ACHN (cell line): ENCODE results near the gene UBA3.

Source experiments
- DNase-seq: peaks from one replicate; pipeline ENCODE4 v3.0.0-alpha.2; 2015
- in situ Hi-C: cut with HindIII; loops from 2 replicates; pipeline ENCODE4 v1.10.0; 2017; ENCODE audit warnings: low sequenced_read_pairs, low pct_ligation_motif_present, low pct_unique_long_range_greater_than_20kb

Gene UBA3

GRCh38 chr3:69020857-69021256 lies 59.3 kb downstream of the UBA3 start:
- DNase-seq: no peak
- in situ Hi-C loops: no loop called here

GRCh38 chr3:69020424-69020823 lies 59.7 kb downstream of the UBA3 start:
- DNase-seq: peak; percentile 21
- in situ Hi-C loops: no loop called here

DNA sequence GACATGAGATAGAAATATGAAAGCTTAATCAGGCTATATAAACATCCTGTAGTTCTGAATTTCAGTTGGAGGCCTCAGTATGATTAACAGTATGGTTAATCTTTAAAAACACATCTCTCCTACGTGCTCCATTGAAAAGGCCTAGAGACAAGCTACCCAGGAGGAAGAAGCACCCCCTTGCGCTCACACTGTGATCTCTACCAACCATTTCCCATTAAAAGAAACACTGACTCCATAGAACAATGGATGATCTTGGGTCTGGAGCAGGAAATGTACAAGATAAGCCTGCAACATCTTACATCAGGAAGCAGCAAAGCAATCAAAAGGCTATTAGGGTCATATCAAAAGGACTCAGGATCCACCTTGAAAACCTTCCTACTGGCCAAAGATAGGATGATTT lies 63.3 kb downstream of the UBA3 start:
- in situ Hi-C loops: no loop called here
- peak; percentile 42 for DNase-seq

DNA sequence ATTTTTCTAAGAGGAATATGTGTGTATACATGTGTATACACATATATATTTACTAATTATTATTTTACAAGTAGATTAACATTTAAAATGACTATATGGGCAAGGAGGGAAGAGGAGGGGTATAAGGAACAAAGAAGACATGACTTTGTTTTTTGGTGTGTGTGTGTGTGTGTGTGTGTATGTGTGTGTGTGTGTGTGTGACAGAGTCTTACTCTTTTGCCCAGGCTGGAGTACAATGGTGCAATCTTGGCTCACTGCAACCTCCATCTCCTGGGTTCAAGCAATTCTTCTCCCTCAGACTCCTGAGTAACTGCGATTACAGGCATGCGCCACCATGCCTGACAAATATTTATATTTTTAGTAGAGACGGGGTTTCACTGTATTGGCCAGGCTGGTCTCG lies 64.1 kb downstream of the UBA3 start:
- in situ Hi-C loops: no loop called here
- no peak for DNase-seq

- DNase-seq: peak; percentile 24
- in situ Hi-C loops: no loop called here
Measured at GRCh38 chr3:69014022-69014580, 66.1 kb downstream of the UBA3 start.

DNA sequence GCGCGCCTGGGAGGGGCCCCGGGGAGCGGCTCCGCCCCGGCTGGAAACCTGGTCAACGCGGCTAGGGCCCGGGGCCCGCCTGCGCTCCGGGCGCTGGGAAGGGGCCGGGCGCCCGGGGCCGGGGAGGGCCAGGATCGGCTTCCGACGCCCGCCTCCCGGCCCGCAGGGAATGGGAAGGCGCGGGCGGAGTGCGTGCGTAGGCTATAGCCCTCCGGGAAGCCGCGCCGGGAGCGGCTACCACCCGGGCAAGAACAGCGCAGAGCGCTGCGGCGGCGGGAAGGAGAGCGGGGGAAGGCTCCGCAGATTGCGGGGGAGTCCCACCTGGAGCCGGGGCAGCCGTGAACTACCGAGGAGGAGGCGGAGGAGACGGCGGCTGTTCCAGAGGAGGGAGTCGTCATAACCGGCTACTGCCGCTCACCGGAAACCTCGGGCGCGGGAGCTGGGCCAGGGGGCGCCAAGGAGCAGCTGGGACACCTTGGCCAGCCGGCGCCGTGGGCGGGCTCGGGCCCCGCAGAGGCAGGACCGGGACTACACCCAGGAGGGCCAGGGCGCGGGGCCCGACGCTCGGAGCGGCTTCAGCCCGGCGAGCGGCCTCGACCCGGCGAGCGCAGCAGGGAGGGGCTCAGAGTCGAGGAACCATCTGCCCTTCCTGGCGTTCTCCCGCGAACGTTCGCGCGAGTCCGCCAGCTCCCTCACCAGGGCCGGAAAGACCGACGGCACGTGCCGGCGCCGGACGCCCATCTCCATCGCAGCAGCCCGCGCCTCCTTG lies 66.7 kb downstream of the UBA3 start, which contains the start of gene EOGT:
Gene EOGT (minus strand): TSS at position 432 of the 769 bp plus-strand sequence. CDS start 3,838 bp downstream, outside the sequence.
- DNase-seq: peak; percentile 85
- in situ Hi-C loops: no loop called here

DNA sequence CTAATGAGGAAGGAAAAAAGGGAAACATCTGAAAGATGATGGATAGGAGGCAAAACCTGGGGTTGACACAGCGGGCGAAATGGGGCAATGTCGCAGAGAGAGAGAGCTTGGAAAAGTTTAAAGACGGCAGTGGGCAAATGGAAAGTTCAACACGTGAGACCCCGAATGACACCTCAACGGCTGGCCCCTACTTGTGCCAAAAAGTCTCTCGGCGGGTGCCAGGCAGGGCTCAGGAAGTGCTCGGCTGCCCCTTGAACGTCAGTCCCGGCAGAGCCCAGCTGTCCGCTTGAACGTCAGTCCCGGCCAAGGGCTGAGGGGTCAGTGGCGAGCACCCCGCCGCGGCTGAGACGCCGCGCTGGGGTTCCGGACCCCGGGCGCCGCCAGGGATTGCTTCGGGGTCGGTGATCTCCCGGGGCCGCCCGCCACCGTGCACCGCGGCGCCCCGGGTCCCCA lies 67.3 kb downstream of the UBA3 start:
- in situ Hi-C loops: no loop called here
- peak; percentile 44 for DNase-seq

DNA sequence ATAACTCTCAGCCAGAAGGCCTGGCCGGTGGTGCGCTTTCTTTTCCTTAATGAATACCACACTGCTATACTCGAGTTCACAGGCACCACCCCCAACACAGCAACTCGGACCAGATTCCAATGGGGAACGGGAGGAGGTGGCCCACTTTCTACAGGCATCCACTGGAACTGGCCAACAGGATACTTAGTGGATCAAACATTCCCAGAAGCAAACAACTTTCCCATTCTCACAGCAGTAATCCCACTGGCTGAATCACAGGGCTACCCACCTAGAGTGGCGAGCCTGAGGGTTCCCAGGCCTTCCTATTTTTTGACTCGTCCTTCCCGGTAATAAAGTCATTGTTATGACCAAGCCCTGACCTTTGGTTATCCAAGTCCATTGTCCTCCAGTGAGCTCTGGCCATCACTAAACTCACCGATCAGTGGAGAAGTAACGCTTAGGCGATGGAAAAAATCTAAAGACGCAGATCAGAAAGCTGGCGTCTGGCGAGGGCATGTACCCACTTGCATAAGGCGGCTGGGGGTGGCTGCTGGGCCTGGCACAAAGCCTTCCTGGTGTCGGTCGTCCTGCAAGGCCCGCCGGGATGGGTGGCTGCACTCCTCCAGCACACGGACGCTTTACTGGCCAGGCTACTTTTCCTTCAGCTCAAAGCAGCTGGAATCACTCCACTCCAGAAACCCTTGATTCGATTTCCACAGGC lies 67.9 kb downstream of the UBA3 start:
- DNase-seq: no peak
- in situ Hi-C loops: no loop called here

DNA sequence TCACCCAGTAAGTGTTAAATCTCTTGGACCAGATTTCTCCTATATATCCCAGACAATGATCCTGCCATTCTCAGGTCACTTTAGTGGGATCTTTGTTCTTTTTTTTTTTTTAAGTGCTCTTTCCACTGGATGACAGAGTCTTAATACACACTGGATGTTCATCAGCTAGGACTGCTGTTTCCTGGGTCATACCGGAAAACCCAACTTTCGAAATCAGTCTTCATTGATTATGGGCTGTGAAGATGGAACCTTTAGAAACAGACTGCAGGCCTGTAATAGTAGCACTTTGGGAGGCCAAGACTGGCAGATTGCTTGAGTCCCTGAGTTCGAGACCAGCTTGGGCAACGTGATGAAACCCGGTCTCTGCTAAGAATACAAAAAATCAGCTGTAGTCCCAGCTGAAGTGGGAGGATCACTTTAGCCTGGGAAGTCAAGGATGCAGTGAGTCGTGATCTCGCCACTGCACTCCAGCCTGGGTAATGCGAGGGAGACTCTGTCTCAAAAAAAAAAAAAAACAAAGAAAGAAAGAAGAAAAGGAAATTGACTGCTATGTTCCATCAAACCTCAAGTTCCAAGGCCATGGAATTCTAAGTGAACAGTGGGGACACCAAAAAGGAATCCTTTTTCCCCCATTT lies 69.0 kb downstream of the UBA3 start:
- no peak for DNase-seq
- in situ Hi-C loops: no loop called here

DNA sequence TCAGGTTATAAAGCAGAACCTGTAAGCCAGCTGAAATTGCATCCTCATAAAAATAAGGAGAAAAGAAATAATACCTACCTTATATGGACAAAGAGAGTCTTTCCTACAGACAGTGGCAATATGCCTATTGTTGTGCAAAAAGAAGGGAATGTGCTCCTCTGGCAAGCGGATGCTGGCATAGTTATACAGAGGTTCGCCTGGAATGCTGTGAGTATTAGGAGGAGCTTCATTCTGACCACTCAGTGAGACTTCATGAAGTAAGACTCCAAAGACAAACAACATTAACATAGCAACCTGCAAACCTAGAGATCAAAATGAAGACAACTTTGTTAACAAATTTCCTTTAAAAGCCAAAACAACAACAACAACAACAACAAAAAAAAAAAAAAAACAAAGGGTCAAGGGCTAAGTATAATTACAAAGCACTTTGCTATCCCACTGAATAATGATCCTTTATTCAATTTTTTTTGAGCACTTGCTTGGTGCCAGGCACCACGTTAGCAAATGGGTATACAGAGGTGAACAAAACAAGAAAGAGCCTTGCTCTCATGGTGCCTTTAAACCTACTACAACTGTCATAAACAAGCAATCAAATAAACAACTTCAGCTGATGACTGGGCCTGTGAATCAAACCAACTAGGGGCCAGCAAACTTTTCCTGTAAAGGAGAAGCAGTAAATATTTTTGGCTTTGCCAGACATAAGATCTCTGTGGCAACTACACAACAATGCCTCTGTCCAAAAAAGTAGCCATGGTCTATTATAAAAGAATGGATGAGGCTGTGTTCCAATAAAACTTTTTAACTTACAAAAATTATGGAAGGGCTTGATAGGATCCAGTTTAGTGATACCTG lies 70.4 kb downstream of the UBA3 start:
- DNase-seq: no peak

GRCh38 chr3:69008980-69009379 lies 71.2 kb downstream of the UBA3 start:
- in situ Hi-C loops: no loop called here
- no peak for DNase-seq

More for the DNA sequence above, 70.4 kb downstream of the UBA3 start:
- in situ Hi-C loops: no loop called here

- in situ Hi-C loops: no loop called here
- DNase-seq: no peak
Measured at GRCh38 chr3:69005791-69006482, 74.2 kb downstream of the UBA3 start.

DNA sequence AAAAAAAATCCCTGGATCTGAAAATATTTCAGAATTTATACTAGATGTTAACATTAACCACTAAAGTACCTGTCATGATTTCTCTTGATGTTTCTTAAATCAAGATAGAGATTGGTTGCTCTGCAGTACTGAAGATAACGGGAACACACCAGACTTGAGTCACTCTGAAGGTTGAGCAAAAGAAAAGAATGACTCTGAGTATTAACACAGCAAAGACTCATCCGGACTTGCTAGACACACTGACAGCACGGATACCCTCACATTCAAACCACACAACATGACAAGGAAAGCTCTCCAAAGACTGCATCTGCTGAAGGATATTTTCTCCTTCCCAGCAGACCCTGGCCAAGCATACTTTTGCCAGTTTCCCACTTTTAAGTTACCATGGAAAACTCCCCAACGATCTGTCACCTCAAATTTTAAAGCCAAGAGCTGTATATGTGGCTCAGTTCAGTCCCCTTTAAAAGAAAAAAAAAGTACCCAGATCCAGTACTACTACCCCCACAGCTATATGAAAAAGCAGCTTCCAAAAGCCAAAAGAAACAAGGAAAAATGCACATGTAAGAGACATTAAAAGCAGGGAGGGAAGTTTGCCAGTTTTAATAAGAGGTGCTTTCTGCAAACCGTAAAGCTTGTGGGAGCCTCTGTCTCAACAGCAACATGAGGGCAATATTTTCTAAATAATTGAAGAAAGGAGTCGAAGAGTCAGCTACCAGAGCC lies 74.9 kb downstream of the UBA3 start:
- in situ Hi-C loops: no loop called here
- DNase-seq: no peak
